Uterus (tissue), 2 donors: ENCODE results near the gene ATP13A3.

Experiments used
- CTCF ChIP-seq, 4 experiments: fragments of 200-600 bp in 2 of 4; fragments of 450-650 bp in 2 of 4; sonication (generic) in 2 of 4; IDR thresholded peaks; one replicate each; pipeline ENCODE4 v1.5.1; 2016 to 2019; ENCODE audit warnings: antibody characterized with exemption in 4 of 4, mild to moderate bottlenecking in 2 of 4, moderate library complexity in 1 of 4
- POLR2A ChIP-seq, 2 donors: fragments of 450-650 bp; IDR thresholded peaks; one replicate each; pipeline ENCODE4 v1.6.1; 2016; ENCODE audit warnings: antibody characterized with exemption in 2 of 2, mild to moderate bottlenecking in 1 of 2, moderate library complexity in 1 of 2

- TF ChIP-seq CTCF (IDR thresholded peaks at IDR 0.05) (no peak), POLR2A (IDR thresholded peaks at IDR 0.05) (no peak)
Measured at GRCh38 chr3:194364652-194365434, 122.0 kb downstream of the ATP13A3 start.
